ENCODE results near the gene ST6GALNAC3. TPM values are rescaled to one million over a fixed set of nuclear protein-coding genes. Genes with fewer than 3 reads are reported as not detected.
"Not testable (repeated sequence)": the region's sequence is repeated elsewhere in the genome, so short reads cannot be mapped to it uniquely, and the experiment has no call there.

Gene ST6GALNAC3
- total RNA-seq, 1 experiment from 2014 or later = 2.2 TPM

DNA sequence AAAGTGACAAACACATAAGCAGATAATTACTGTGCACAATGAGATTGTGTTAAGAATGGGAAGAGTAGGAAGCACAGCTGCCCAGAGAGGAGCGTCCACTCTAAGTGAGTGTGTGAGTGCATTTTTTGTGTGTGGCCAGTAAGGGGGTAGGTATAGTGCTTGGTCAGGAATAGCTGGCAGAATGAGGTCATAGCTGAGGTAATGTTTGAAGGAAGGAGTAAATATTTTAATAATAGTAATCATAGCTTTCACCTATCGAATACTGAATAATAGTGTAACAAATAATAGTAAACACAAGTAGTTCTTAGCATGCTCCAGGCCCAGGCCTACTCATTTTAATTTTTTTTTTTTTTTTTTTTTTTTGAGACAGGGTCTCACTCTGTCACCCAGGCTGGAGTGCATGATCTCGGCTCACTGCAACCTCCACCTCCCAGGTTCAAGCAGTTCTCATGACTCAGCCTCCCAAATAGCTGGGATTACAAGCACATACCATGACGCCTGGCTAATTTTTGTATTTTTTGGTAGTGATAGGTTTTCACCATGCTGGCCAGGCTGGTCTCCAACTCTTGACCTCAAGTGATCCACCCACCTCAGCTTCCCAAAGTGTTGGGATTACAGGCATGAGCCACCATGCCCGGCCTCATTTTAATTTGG, 49.0 kb downstream of the ST6GALNAC3 start:
- H4K20me1 ChIP-seq (ENCODE audit: insufficient read depth); H3K4me1 ChIP-seq (ENCODE audit: control insufficient read depth in 1 of 2, insufficient read depth in 2 of 2, low read length in 2 of 2); CTCF ChIA-PET; RAD21 ChIA-PET (ENCODE audit: low non-redundant PET in 1 of 2, low total read pairs in 2 of 2, uncharacterized antibody in 2 of 2, unreplicated experiment in 2 of 2); H3K9me2 ChIP-seq (ENCODE audit: insufficient read depth); BruUV-seq (replicated peaks); H3K79me2 ChIP-seq (ENCODE audit: insufficient read depth, low read length); H3K4me3 ChIP-seq (replicated peaks in 1 of 2; ENCODE audit: low read depth in 1 of 2, low read length in 2 of 2); H3K9ac ChIP-seq (ENCODE audit: low read length); POLR2A ChIA-PET; DNase-seq (ENCODE audit: low read depth, low spot score); H3K27ac ChIP-seq (ENCODE audit: low read depth, low read length); H2AFZ ChIP-seq (ENCODE audit: low read depth, low read length, poor library complexity, severe bottlenecking); H3K36me3 ChIP-seq (ENCODE audit: control insufficient read depth in 1 of 2, insufficient read depth in 2 of 2, low read length in 2 of 2); H3K4me2 ChIP-seq (ENCODE audit: low read length); H3K9me3 ChIP-seq (ENCODE audit: control insufficient read depth in 1 of 2, insufficient read depth in 1 of 2, low read depth in 1 of 2, low read length in 2 of 2); ATAC-seq; H3K27me3 ChIP-seq (ENCODE audit: insufficient read depth, low read length); intact Hi-C loops (cut with micrococcal nuclease): not testable (repeated sequence)

- Histone ChIP-seq H3K4me1 (ENCODE audit: control insufficient read depth in 1 of 2, insufficient read depth in 2 of 2, low read length in 2 of 2) (no peaks in the 10 kb centered on the region), H4K20me1 (ENCODE audit: insufficient read depth) (no peaks in the 10 kb centered on the region), H3K27ac (ENCODE audit: low read depth, low read length) (no peak overlapping the region), H3K9me2 (ENCODE audit: insufficient read depth) (no peaks in the 10 kb centered on the region), H3K27me3 (ENCODE audit: insufficient read depth, low read length) (no peaks in the 10 kb centered on the region), H3K9ac (ENCODE audit: low read length) (no peak overlapping the region), H3K4me3 (replicated peaks in 1 of 2; ENCODE audit: low read depth in 1 of 2, low read length in 2 of 2) (no peak overlapping the region), H3K36me3 (ENCODE audit: control insufficient read depth in 1 of 2, insufficient read depth in 2 of 2, low read length in 2 of 2) (no peaks in the 10 kb centered on the region), H3K4me2 (ENCODE audit: low read length) (no peak overlapping the region), H2AFZ (ENCODE audit: low read depth, low read length, poor library complexity, severe bottlenecking) (no peak overlapping the region), H3K9me3 (ENCODE audit: control insufficient read depth in 1 of 2, insufficient read depth in 1 of 2, low read depth in 1 of 2, low read length in 2 of 2) (no peaks in the 10 kb centered on the region), H3K79me2 (ENCODE audit: insufficient read depth, low read length) (no peaks in the 10 kb centered on the region)
- BruUV-seq (replicated peaks) = no TSS peak
- TF ChIP-seq ZBTB33 (IDR thresholded peaks at IDR 0.05; ENCODE audit: extremely low read depth, insufficient replicate concordance, low read length) (no peak), SRF (IDR thresholded peaks at IDR 0.05; ENCODE audit: low read depth) (no peak), ELF1 (IDR thresholded peaks at IDR 0.05; ENCODE audit: borderline replicate concordance, low read depth) (no peak), FOSL1 (IDR thresholded peaks at IDR 0.05; ENCODE audit: low read depth) (no peak), EZH2 (IDR thresholded peaks at IDR 0.05) (no peak), SIN3A (IDR thresholded peaks at IDR 0.05; ENCODE audit: low read depth) (no peak), RAD21 (IDR thresholded peaks at IDR 0.05; ENCODE audit: low read depth) (no peak), JUND (IDR thresholded peaks at IDR 0.05) (no peak), EGR1 (IDR thresholded peaks at IDR 0.05; ENCODE audit: low read depth) (no peak), CBX3 (IDR thresholded peaks at IDR 0.05; ENCODE audit: low read depth) (no peak), POLR2A (IDR thresholded peaks at IDR 0.05; ENCODE audit: borderline replicate concordance, extremely low read depth, insufficient read depth, insufficient read length) (no peak), TCF7L2 (IDR thresholded peaks at IDR 0.05; ENCODE audit: borderline replicate concordance, extremely low read depth, insufficient read depth, insufficient read length) (no peak), CEBPB (IDR thresholded peaks at IDR 0.05; ENCODE audit: low read depth) (no peak), ZFX (IDR thresholded peaks at IDR 0.05) (no peak), ZNF274 (IDR thresholded peaks at IDR 0.05; ENCODE audit: low read depth, low read length) (no peak)
- TF ChIP-seq, protein P1, sequence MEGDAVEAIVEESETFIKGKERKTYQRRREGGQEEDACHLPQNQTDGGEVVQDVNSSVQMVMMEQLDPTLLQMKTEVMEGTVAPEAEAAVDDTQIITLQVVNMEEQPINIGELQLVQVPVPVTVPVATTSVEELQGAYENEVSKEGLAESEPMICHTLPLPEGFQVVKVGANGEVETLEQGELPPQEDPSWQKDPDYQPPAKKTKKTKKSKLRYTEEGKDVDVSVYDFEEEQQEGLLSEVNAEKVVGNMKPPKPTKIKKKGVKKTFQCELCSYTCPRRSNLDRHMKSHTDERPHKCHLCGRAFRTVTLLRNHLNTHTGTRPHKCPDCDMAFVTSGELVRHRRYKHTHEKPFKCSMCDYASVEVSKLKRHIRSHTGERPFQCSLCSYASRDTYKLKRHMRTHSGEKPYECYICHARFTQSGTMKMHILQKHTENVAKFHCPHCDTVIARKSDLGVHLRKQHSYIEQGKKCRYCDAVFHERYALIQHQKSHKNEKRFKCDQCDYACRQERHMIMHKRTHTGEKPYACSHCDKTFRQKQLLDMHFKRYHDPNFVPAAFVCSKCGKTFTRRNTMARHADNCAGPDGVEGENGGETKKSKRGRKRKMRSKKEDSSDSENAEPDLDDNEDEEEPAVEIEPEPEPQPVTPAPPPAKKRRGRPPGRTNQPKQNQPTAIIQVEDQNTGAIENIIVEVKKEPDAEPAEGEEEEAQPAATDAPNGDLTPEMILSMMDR (IDR thresholded peaks at IDR 0.05 in 2 of 3, conservative IDR thresholded peaks at IDR 0.05 in 1 of 3; ENCODE audit: borderline replicate concordance in 1 of 3, insufficient read depth in 1 of 3, low read depth in 2 of 3, low read length in 2 of 3) = no peak
- TF ChIP-seq, protein P2, sequence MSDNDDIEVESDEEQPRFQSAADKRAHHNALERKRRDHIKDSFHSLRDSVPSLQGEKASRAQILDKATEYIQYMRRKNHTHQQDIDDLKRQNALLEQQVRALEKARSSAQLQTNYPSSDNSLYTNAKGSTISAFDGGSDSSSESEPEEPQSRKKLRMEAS (IDR thresholded peaks at IDR 0.05) = no peak
- intact Hi-C loops (cut with micrococcal nuclease) = no loop called here
- ChIA-PET CTCF (no interaction called here), POLR2A (no interaction called here), RAD21 (ENCODE audit: low non-redundant PET in 1 of 2, low total read pairs in 2 of 2, uncharacterized antibody in 2 of 2, unreplicated experiment in 2 of 2) (no interaction called here)
- DNase-seq (ENCODE audit: low read depth, low spot score) = no peak
- no peak for ATAC-seq
Measured at GRCh38 chr1:76124196-76124595, 49.6 kb downstream of the ST6GALNAC3 start.

Measured in HCT116 (cell line).